ENCODE data around the gene NLRC4. TPM values are rescaled to one million over a fixed set of nuclear protein-coding genes. Genes with fewer than 3 reads are reported as not detected.
"Not testable (repeated sequence)": the region's sequence is repeated elsewhere in the genome, so short reads cannot be mapped to it uniquely, and the experiment has no call there.

Gene NLRC4, protein sequence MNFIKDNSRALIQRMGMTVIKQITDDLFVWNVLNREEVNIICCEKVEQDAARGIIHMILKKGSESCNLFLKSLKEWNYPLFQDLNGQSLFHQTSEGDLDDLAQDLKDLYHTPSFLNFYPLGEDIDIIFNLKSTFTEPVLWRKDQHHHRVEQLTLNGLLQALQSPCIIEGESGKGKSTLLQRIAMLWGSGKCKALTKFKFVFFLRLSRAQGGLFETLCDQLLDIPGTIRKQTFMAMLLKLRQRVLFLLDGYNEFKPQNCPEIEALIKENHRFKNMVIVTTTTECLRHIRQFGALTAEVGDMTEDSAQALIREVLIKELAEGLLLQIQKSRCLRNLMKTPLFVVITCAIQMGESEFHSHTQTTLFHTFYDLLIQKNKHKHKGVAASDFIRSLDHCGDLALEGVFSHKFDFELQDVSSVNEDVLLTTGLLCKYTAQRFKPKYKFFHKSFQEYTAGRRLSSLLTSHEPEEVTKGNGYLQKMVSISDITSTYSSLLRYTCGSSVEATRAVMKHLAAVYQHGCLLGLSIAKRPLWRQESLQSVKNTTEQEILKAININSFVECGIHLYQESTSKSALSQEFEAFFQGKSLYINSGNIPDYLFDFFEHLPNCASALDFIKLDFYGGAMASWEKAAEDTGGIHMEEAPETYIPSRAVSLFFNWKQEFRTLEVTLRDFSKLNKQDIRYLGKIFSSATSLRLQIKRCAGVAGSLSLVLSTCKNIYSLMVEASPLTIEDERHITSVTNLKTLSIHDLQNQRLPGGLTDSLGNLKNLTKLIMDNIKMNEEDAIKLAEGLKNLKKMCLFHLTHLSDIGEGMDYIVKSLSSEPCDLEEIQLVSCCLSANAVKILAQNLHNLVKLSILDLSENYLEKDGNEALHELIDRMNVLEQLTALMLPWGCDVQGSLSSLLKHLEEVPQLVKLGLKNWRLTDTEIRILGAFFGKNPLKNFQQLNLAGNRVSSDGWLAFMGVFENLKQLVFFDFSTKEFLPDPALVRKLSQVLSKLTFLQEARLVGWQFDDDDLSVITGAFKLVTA
- total RNA-seq (ENCODE audit: low replicate concordance), result not detected in 2 replicates
- long read RNA-seq, result 0 reads

DNA sequence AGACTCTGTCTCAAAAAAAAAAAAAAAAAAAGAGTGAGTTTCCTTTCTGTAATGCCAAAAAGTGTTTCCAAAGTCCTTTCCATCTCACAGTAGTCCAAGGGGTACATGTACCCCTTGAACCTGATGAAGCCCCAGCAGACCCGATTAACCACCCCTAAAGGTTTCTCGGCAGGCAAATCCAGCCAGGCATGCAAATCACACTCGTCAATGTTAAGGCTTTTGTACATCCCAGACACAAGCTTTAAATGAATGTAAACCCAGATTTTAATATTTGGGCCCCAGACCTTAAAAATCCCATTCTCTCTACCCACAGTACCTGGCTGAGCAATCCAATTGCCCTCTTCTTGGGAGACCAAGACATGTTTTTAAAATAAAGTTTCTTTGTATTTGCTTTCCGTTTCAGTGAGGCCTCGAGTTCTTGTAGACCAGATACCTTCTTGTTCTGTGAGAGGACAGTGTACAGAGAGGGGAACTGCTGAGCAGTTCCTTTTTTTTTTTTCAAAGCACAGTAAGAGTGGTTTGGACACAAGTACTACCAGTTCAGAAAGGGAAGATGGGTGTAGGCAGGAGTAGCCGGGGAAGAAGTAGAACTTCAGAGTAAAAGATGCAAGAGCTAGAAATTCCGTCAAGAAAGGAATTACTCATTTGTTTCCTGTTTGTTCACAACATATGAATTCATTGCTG, at the start of gene NLRC4:
Gene NLRC4 (minus strand): TSS at position 465 of the 684 bp plus-strand sequence. CDS start 8,111 bp downstream, outside the sequence.
- DNase-seq (ENCODE audit: extremely low spot score, unreplicated experiment), result no peak
- H3K36me3 Mint-ChIP-seq, result no peaks in the 10 kb centered on the region
- no peak within 1 kb of the TSS for H3K4me3 Mint-ChIP-seq
- peaks cover 10% of the 10 kb centered on the region for H3K27me3 Mint-ChIP-seq
- TF ChIP-seq, protein P1, sequence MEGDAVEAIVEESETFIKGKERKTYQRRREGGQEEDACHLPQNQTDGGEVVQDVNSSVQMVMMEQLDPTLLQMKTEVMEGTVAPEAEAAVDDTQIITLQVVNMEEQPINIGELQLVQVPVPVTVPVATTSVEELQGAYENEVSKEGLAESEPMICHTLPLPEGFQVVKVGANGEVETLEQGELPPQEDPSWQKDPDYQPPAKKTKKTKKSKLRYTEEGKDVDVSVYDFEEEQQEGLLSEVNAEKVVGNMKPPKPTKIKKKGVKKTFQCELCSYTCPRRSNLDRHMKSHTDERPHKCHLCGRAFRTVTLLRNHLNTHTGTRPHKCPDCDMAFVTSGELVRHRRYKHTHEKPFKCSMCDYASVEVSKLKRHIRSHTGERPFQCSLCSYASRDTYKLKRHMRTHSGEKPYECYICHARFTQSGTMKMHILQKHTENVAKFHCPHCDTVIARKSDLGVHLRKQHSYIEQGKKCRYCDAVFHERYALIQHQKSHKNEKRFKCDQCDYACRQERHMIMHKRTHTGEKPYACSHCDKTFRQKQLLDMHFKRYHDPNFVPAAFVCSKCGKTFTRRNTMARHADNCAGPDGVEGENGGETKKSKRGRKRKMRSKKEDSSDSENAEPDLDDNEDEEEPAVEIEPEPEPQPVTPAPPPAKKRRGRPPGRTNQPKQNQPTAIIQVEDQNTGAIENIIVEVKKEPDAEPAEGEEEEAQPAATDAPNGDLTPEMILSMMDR (conservative IDR thresholded peaks at IDR 0.05), result no peak
- no peaks in the 10 kb centered on the region for H3K4me1 Mint-ChIP-seq (ENCODE audit: unreplicated experiment)
- H3K27ac Mint-ChIP-seq, result no peak within 1 kb of the TSS
- H3K9me3 Mint-ChIP-seq, result no peaks in the 10 kb centered on the region

DNA sequence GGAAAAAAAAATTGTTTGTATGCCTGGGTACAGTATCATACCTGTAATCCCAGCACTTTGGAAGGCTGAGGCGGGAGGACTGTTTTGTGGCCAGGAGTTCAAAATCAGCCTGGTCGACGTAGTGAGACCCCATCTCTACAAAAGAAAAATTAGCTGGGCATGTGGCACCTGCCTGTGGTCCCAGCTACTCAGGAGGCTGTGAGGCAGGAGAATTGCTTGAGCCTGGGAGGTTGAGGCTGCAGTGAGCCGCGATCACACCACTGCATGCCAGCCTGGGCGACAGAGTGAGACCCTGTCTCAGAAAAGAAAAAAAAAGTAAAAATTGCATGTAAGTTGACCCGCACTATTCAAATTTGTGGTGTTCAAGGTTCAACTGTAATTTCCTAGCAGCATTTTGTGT, 45.9 kb upstream of the NLRC4 start:
- no peaks in the 10 kb centered on the region for H3K9me3 Mint-ChIP-seq
- peaks cover 3% of the 10 kb centered on the region for H3K36me3 Mint-ChIP-seq
- TF ChIP-seq, protein P1 (conservative IDR thresholded peaks at IDR 0.05), result no peak
- no peak overlapping the region for H3K27ac Mint-ChIP-seq
- DNase-seq (ENCODE audit: extremely low spot score, unreplicated experiment), result no peak
- no peaks in the 10 kb centered on the region for H3K4me1 Mint-ChIP-seq (ENCODE audit: unreplicated experiment)
- H3K27me3 Mint-ChIP-seq, result no peaks in the 10 kb centered on the region
- no peak overlapping the region for H3K4me3 Mint-ChIP-seq

DNA sequence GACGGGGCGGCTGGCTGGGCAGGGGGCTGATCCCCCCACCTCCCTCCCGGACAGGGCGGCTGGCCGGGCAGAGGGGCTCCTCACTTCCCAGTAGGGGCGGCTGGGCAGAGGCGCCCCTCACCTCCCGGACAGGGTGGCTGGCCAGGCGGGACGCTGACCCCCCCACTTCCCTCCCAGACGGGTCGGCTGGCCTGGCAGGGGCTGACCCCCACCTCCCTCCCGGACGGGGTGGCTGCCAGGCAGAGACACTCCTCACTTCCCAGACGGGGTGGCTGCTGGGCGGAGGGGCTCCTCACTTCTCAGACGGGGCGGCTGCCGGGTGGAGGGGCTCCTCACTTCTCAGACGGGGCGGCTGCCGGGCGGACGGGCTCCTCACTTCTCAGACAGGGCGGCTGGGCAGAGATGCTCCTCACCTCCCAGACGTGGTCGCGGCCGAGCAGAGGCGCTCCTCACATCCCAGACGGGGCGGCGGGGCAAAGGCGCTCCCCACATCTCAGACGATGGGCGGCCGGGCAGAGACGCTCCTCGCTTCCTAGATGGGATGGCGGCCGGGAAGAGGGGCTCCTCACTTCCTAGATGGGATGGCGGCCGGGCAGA, 29.4 kb upstream of the NLRC4 start:
- H3K36me3 Mint-ChIP-seq, result peaks cover 22% of the 10 kb centered on the region

DNA sequence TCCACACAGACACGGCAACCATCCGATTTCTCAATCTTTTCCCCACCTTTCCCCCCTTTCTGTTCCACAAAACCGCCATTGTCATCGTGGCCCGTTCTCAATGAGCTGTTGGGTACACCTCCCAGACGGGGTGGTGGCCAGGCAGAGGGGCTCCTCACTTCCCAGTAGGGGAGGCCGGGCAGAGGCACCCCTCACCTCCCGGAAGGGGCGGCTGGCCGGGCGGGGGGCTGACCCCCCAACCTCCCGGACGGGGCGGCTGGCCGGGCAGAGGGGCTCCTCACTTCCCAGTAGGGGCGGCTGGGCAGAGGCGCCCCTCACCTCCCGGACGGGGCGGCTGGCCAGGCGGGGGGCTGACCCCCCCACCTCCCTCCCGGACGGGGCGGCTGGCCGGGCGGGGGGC, 28.8 kb upstream of the NLRC4 start:
- not testable (repeated sequence) for H3K4me1 Mint-ChIP-seq (ENCODE audit: unreplicated experiment); H3K27ac Mint-ChIP-seq; DNase-seq (ENCODE audit: extremely low spot score, unreplicated experiment); H3K27me3 Mint-ChIP-seq; H3K4me3 Mint-ChIP-seq; H3K9me3 Mint-ChIP-seq
- H3K36me3 Mint-ChIP-seq, result peaks cover 21% of the 10 kb centered on the region

More for the DNA sequence above, 29.4 kb upstream of the NLRC4 start:
- DNase-seq (ENCODE audit: extremely low spot score, unreplicated experiment); H3K9me3 Mint-ChIP-seq; H3K27me3 Mint-ChIP-seq; H3K4me1 Mint-ChIP-seq (ENCODE audit: unreplicated experiment); H3K4me3 Mint-ChIP-seq; H3K27ac Mint-ChIP-seq: not testable (repeated sequence)

DNA sequence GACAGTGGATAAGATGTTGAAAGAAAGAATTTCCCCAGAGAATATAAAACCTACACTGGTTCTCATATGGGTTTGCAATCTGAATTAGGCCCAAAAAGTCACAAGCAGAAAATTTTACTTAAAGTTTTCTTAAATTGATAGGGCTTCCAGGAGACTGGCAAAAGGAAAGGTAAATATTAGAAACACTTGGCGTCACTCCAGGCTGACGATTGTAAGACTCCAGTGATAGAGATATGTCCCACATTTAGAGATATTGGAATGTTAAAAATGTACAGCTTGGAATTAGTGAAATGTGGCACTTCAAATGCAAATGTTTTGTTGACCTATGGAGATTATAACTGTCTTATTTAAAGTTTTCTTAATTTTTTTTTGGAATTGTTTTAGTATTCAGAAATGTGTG, 27.1 kb upstream of the NLRC4 start:
- no peak overlapping the region for H3K4me3 Mint-ChIP-seq
- H3K36me3 Mint-ChIP-seq, result peaks cover 19% of the 10 kb centered on the region
- no peak for DNase-seq (ENCODE audit: extremely low spot score, unreplicated experiment)
- H3K27ac Mint-ChIP-seq, result no peak overlapping the region
- TF ChIP-seq, protein P1 (conservative IDR thresholded peaks at IDR 0.05), result no peak
- H3K4me1 Mint-ChIP-seq (ENCODE audit: unreplicated experiment), result peaks cover 8% of the 10 kb centered on the region
- no peaks in the 10 kb centered on the region for H3K27me3 Mint-ChIP-seq
- no peaks in the 10 kb centered on the region for H3K9me3 Mint-ChIP-seq

DNA sequence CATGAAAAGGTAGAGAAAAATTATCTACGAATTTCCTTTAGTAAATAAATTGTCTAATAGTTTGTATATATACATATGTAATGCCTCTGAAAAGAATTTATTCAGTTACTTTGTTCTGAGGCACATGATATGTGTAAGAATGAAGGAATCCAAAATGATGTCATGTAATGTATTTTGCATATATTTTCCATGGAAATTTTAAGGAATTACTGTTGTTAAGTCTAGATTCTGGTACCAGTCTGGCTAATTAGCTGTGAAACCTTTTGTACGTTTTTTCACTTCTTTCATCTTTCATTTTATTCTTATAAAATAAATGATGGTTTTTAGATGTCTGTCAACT, 25.3 kb upstream of the NLRC4 start:
- no peaks in the 10 kb centered on the region for H3K9me3 Mint-ChIP-seq
- H3K4me3 Mint-ChIP-seq, result no peak overlapping the region
- H3K36me3 Mint-ChIP-seq, result peaks cover 9% of the 10 kb centered on the region
- peaks cover 8% of the 10 kb centered on the region for H3K4me1 Mint-ChIP-seq (ENCODE audit: unreplicated experiment)
- no peaks in the 10 kb centered on the region for H3K27me3 Mint-ChIP-seq
- no peak for DNase-seq (ENCODE audit: extremely low spot score, unreplicated experiment)
- TF ChIP-seq, protein P1 (conservative IDR thresholded peaks at IDR 0.05), result no peak
- no peak overlapping the region for H3K27ac Mint-ChIP-seq
